AG04450 (cell line): ENCODE data around the gene ADAMTS6. TPM values are rescaled to one million over a fixed set of nuclear protein-coding genes. Genes with fewer than 3 reads are reported as not detected.

Experiments used
- CTCF ChIA-PET: fragments of 300-600, 350-600 bp; formaldehyde crosslinking; extraction: SDS; loops from one replicate; lab custom pipeline; 2022; ENCODE audit warnings: antibody characterized with exemption, inconsistent platforms; lab: Charles Lee
- POLR2A ChIA-PET: fragments of 350-600 bp; formaldehyde crosslinking; extraction: SDS; loops from one replicate; lab custom pipeline; 2021; ENCODE audit warnings: antibody characterized with exemption, inconsistent platforms; lab: Yijun Ruan, JAX
- DNase-seq: peaks from one replicate; pipeline ENCODE4 v3.0.0-alpha.2; 2011; ENCODE audit warnings: low read depth, low spot score
- H3K27ac ChIP-seq: one replicate; pipeline ENCODE4 v1.5.1; 2012; ENCODE audit warnings: low read depth, low read length, control low read depth
- H3K27me3 ChIP-seq: one replicate; pipeline ENCODE4 v1.6.0; 2012; ENCODE audit warnings: low read length; ENCODE audit not compliant: control insufficient read depth, insufficient read depth
- H3K4me3 ChIP-seq: 2 replicates; pipeline ENCODE4 v1.5.1; 2011; ENCODE audit warnings: mild to moderate bottlenecking, low read depth, low read length, control low read depth
- H3K9me3 ChIP-seq: 2 replicates; pipeline ENCODE4 v1.5.1; 2012; ENCODE audit warnings: low read length; ENCODE audit not compliant: control insufficient read depth, insufficient read depth
- polyA plus RNA-seq: library from polyadenylated mRNA; depleted of rRNA; stranded (reverse); fragments of >200 nt; gene quantifications from 2 replicates; pipeline ENCODE4 v1.2.3, GENCODE V29; 2011
- TF ChIP-seq, protein P1 (sequence below): IDR thresholded peaks from 2 replicates; pipeline ENCODE4 v1.5.1; 2011; ENCODE audit warnings: low read depth, low read length, control low read depth, inconsistent platforms

The ADAMTS6 gene
- polyA plus RNA-seq, 1 experiment, result 22.5 TPM

- DNase-seq, result no peak
- POLR2A ChIA-PET, result no interaction called here
- Histone ChIP-seq H3K27ac (no peak overlapping the region), H3K9me3 (peaks cover 5% of the 10 kb centered on the region; the same call in 1 of the 2 replicates), H3K4me3 (no peak overlapping the region), H3K27me3 (no peaks in the 10 kb centered on the region)
- CTCF ChIA-PET, result interaction anchor here (2.4 kb wide), 1 partner anchor 13 kb away, joined by 6 read pairs; no protein-coding TSS in a partner anchor
- TF ChIP-seq, protein P1, sequence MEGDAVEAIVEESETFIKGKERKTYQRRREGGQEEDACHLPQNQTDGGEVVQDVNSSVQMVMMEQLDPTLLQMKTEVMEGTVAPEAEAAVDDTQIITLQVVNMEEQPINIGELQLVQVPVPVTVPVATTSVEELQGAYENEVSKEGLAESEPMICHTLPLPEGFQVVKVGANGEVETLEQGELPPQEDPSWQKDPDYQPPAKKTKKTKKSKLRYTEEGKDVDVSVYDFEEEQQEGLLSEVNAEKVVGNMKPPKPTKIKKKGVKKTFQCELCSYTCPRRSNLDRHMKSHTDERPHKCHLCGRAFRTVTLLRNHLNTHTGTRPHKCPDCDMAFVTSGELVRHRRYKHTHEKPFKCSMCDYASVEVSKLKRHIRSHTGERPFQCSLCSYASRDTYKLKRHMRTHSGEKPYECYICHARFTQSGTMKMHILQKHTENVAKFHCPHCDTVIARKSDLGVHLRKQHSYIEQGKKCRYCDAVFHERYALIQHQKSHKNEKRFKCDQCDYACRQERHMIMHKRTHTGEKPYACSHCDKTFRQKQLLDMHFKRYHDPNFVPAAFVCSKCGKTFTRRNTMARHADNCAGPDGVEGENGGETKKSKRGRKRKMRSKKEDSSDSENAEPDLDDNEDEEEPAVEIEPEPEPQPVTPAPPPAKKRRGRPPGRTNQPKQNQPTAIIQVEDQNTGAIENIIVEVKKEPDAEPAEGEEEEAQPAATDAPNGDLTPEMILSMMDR, result no peak
These were observed 367.9 kb downstream of the ADAMTS6 start for GRCh38 chr5:65113771-65114170.

GRCh38 chr5:65111961-65112658 lies 369.6 kb downstream of the ADAMTS6 start:
- ChIA-PET CTCF (interaction anchor here (2.4 kb wide), 1 partner anchor 12 kb away, joined by 6 read pairs; no protein-coding TSS in a partner anchor), POLR2A (no interaction called here)
- H3K27me3 ChIP-seq, result no peaks in the 10 kb centered on the region
- DNase-seq, result no peak
- TF ChIP-seq, protein P1, result no peak
- peaks cover 5% of the 10 kb centered on the region; the same call in 1 of the 2 replicates for H3K9me3 ChIP-seq
- H3K4me3 ChIP-seq, result no peak overlapping the region
- no peak overlapping the region for H3K27ac ChIP-seq

DNA sequence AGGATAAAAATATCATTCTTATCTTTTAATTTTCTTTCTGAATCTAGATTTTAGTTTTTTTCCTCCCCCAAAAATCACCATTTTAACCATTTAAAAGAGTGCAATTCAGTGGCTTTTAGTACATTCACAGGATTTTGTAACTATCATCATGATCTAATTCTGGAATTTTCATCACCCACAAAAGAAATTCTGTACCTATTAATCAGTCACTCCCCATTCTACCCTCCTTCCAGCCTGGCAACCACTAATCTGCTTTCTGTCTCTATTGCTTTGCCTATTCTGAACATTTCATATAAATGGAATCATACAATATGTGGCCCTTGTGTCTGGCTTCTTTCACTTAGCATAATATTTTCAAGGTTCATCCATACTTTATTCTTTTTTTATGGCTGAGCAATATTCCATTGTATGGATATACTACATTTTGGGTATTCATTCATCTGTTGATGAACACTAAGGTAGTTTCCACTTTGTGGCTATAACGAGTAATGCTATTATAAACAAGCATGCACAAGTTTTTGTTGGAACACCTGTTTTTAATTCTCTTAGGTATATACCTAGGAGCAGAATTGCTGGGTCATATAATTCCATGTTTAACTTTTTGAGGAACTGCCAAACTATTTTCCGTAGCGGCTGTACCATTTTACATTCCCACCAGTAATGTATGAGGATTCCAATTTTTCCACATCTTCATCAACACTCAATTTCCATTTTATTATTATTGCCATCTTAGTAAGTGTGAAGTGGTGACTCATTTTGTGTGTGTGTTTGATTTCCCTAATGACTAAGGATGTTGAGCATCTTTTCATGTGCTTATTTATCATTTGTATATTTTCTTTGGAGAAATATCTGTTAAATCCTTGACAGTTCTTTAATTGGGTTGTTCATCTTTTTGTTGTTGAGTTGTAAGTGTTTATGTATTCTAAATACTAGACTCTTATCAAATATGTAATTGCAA lies 372.7 kb downstream of the ADAMTS6 start:
- TF ChIP-seq, protein P1, result no peak
- no peak overlapping the region for H3K27ac ChIP-seq
- CTCF ChIA-PET, result no interaction called here
- H3K9me3 ChIP-seq, result peaks cover 3% of the 10 kb centered on the region; the same call in 1 of the 2 replicates
- no peak overlapping the region for H3K4me3 ChIP-seq
- DNase-seq, result no peak
- no peaks in the 10 kb centered on the region for H3K27me3 ChIP-seq
- POLR2A ChIA-PET, result no interaction called here

- no peaks in the 10 kb centered on the region for H3K9me3 ChIP-seq
- ChIA-PET CTCF (no interaction called here), POLR2A (no interaction called here)
- H3K4me3 ChIP-seq, result no peak overlapping the region
- no peaks in the 10 kb centered on the region for H3K27me3 ChIP-seq
- no peak for DNase-seq
- TF ChIP-seq, protein P1, result no peak
- no peak overlapping the region for H3K27ac ChIP-seq
These were observed 376.4 kb downstream of the ADAMTS6 start for GRCh38 chr5:65105301-65105700.

DNA sequence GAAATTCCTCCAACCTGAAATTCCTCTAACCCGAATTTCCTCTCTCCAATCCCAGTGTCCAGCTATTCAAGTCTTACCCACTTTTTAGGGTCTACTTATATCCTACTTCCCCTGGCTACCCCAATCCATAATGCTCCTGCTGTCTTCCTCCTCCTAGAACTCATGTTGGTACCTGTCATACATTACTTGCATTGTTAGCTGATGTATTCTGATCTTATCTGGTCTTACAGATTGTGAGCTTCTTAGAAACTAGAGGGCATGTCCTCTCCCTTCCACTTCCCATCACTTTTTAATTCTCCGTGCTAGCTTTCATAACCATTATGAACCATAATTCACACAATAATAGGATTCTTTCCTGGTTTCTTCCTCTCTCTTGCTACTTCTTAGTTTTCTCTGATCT lies 376.9 kb downstream of the ADAMTS6 start:
- ChIA-PET CTCF (interaction anchor here (2.2 kb wide), 1 partner anchor 293 kb away, joined by 11 read pairs; no protein-coding TSS in a partner anchor), POLR2A (no interaction called here)
- TF ChIP-seq, protein P1, result no peak
- H3K27me3 ChIP-seq, result no peaks in the 10 kb centered on the region
- H3K4me3 ChIP-seq, result no peak overlapping the region
- no peaks in the 10 kb centered on the region; the same call in 1 of the 2 replicates for H3K9me3 ChIP-seq
- DNase-seq, result no peak
- H3K27ac ChIP-seq, result no peak overlapping the region
